IMR-90 (cell line): Measurements from ENCODE around the gene ARMC8. TPM values are rescaled to one million over a fixed set of nuclear protein-coding genes. Genes with fewer than 3 reads are reported as not detected.

ENCODE experiments used
- ATAC-seq: fragments of 200-7000 bp; cut with Tn5 transposase; 2 replicates; pipeline ENCODE4 v1.9.1; 2020; ENCODE audit warnings: low read depth, mild to moderate bottlenecking, moderate library complexity
- BruUV-seq: library from RNA; stranded (reverse); fragments of 400-500 nt; replicated peaks from 2 replicates; lab custom pipeline; 2021; lab: Mats Ljungman, UMichigan
- CTCF ChIA-PET: fragments of 300-600 bp; formaldehyde crosslinking; extraction: SDS; loops from one replicate; lab custom pipeline; 2021; ENCODE audit warnings: antibody characterized with exemption; lab: Yijun Ruan, JAX
- POLR2A ChIA-PET: fragments of 300-600 bp; sonication (Branson Sonifier 250); formaldehyde crosslinking; loops from one replicate; lab custom pipeline; 2022; ENCODE audit warnings: antibody characterized with exemption; ENCODE audit not compliant: unreplicated experiment; lab: Charles Lee
- DNase-seq: peaks from one replicate; pipeline ENCODE4 v3.0.0; 2013
- H2AFZ ChIP-seq: replicated peaks from 2 replicates; pipeline ENCODE3; 2013; ENCODE audit warnings: low read length, mild to moderate bottlenecking; ENCODE audit not compliant: poor library complexity
- H2AK5ac ChIP-seq: 2 replicates; pipeline ENCODE4 v1.6.1; 2013; ENCODE audit warnings: low read depth, low read length, inconsistent platforms
- H2AK9ac ChIP-seq: replicated peaks from 2 replicates; pipeline ENCODE3; 2013; ENCODE audit warnings: mild to moderate bottlenecking, low read depth, low read length, moderate library complexity; ENCODE audit not compliant: poor library complexity
- H2BK120ac ChIP-seq: 2 replicates; pipeline ENCODE4 v1.6.1; 2013; ENCODE audit warnings: low read depth, low read length, inconsistent platforms
- H2BK15ac ChIP-seq: 3 replicates; pipeline ENCODE4 v1.6.1; 2013; ENCODE audit warnings: low read depth, low read length, inconsistent platforms
- H2BK20ac ChIP-seq: 2 replicates; pipeline ENCODE4 v1.6.1; 2013; ENCODE audit warnings: low read depth, mild to moderate bottlenecking, inconsistent platforms, low read length, moderate library complexity
- H2BK5ac ChIP-seq: 2 replicates; pipeline ENCODE4 v1.6.1; 2013; ENCODE audit warnings: mild to moderate bottlenecking, low read depth, low read length, inconsistent platforms; ENCODE audit not compliant: poor library complexity, severe bottlenecking
- H3K14ac ChIP-seq: replicated peaks from 2 replicates; pipeline ENCODE4 v1.6.1; 2013; ENCODE audit warnings: low read depth, low read length, inconsistent platforms
- H3K18ac ChIP-seq: 2 replicates; pipeline ENCODE4 v1.6.1; 2013; ENCODE audit warnings: low read depth, low read length, control low read depth
- H3K23ac ChIP-seq: 2 replicates; pipeline ENCODE4 v1.6.1; 2013; ENCODE audit warnings: low read depth, low read length, inconsistent platforms
- H3K27ac ChIP-seq: 2 replicates; pipeline ENCODE4 v1.5.1; 2013; ENCODE audit warnings: mild to moderate bottlenecking, control low read depth, low read length; ENCODE audit not compliant: insufficient read depth
- H3K27me3 ChIP-seq: 2 replicates; pipeline ENCODE4 v1.6.1; 2013; ENCODE audit warnings: low read length; ENCODE audit not compliant: control insufficient read depth, insufficient read depth
- H3K36me3 ChIP-seq: 2 replicates; pipeline ENCODE4 v1.6.1; 2013; ENCODE audit warnings: low read length, mixed read lengths; ENCODE audit not compliant: control insufficient read depth, insufficient read depth
- H3K4ac ChIP-seq: 2 replicates; pipeline ENCODE4 v1.6.1; 2013; ENCODE audit warnings: low read depth, low read length, inconsistent platforms
- H3K4me1 ChIP-seq: 2 replicates; pipeline ENCODE4 v1.6.1; 2013; ENCODE audit warnings: low read length, mixed read lengths; ENCODE audit not compliant: control insufficient read depth, insufficient read depth
- H3K4me2 ChIP-seq: 2 replicates; pipeline ENCODE4 v1.6.1; 2013; ENCODE audit warnings: low read depth, mild to moderate bottlenecking, control low read depth, low read length, moderate library complexity
- H3K4me3 ChIP-seq: 2 replicates; pipeline ENCODE4 v1.5.1; 2013; ENCODE audit warnings: low read depth, mild to moderate bottlenecking, control low read depth, low read length, moderate library complexity; ENCODE audit not compliant: insufficient read depth
- H3K56ac ChIP-seq: 2 replicates; pipeline ENCODE4 v1.6.1; 2013; ENCODE audit warnings: low read length, inconsistent platforms; ENCODE audit not compliant: insufficient read depth; ENCODE audit errors: extremely low read depth
- H3K79me1 ChIP-seq, 2 experiments: 2 replicates each; pipeline ENCODE4 v1.6.1; 2013; ENCODE audit warnings: low read length in 2 of 2, inconsistent platforms in 1 of 2, low read depth in 1 of 2
- H3K9ac ChIP-seq: 2 replicates; pipeline ENCODE4 v1.6.1; 2013; ENCODE audit warnings: low read depth, low read length, control low read depth
- H3K9me1 ChIP-seq: 2 replicates; pipeline ENCODE4 v1.6.1; 2013; ENCODE audit warnings: low read length, inconsistent platforms; ENCODE audit not compliant: insufficient read depth
- H3K9me3 ChIP-seq: 2 replicates; pipeline ENCODE4 v1.6.1; 2013; ENCODE audit warnings: low read length; ENCODE audit not compliant: control insufficient read depth, insufficient read depth
- H4K20me1 ChIP-seq: 2 replicates; pipeline ENCODE4 v1.6.1; 2013; ENCODE audit warnings: low read length, inconsistent platforms; ENCODE audit not compliant: insufficient read depth
- H4K5ac ChIP-seq: 2 replicates; pipeline ENCODE4 v1.6.1; 2013; ENCODE audit warnings: mild to moderate bottlenecking, low read depth, low read length, control low read depth
- H4K8ac ChIP-seq, 2 experiments: 2 replicates each; pipeline ENCODE4 v1.6.1; 2013; ENCODE audit warnings: low read depth in 2 of 2, low read length in 2 of 2, control low read depth in 1 of 2, inconsistent platforms in 1 of 2
- H4K91ac ChIP-seq: 2 replicates; pipeline ENCODE4 v1.6.1; 2013; ENCODE audit warnings: low read depth, low read length, inconsistent platforms; ENCODE audit not compliant: insufficient read depth
- CEBPB ChIP-seq: IDR thresholded peaks from 2 replicates; pipeline ENCODE4 v1.6.1; 2012; ENCODE audit warnings: low read depth, low read length, improper control_type of control experiment
- MAZ ChIP-seq: IDR thresholded peaks from 2 replicates; pipeline ENCODE4 v1.6.1; 2012; ENCODE audit warnings: low read depth, mild to moderate bottlenecking, low read length, improper control_type of control experiment, moderate library complexity, borderline replicate concordance
- POLR2A ChIP-seq: IDR thresholded peaks from 2 replicates; pipeline ENCODE4 v1.6.1; 2012; ENCODE audit warnings: mild to moderate bottlenecking, low read depth, low read length
- WGBS, 2 experiments: methylation state at CpG; one replicate each; pipeline versions ENCODE4 v1.1.5 to v1.1.7; 2013; ENCODE audit warnings: missing lambda C conversion rate in 2 of 2; ENCODE audit not compliant: insufficient read length in 1 of 2; ENCODE audit errors: extremely low coverage in 2 of 2; 5-methylcytosine and 5-hydroxymethylcytosine counted together
- dilution Hi-C: fragments of 300-500 bp; cut with HindIII; formaldehyde crosslinking; loops from one replicate; pipeline ENCODE4 v1.14.3; 2018; ENCODE audit warnings: low sequenced_read_pairs; ENCODE audit not compliant: unreplicated experiment
- in situ Hi-C: fragments of 300-500 bp; cut with MboI; formaldehyde crosslinking; loops from 3 replicates; pipeline ENCODE4 v1.14.3; 2019; ENCODE audit warnings: low sequenced_read_pairs, inconsistent platforms, mixed read lengths
- intact Hi-C: fragments of 100-400 bp; cut with micrococcal nuclease; formaldehyde crosslinking; loops from 2 replicates; pipeline ENCODE4 v1.10.0; 2022
- polyA plus RNA-seq, 3 experiments: library from polyadenylated mRNA; depleted of rRNA; stranded (reverse); fragments of >200 nt; gene quantifications; 2 replicates each; pipeline ENCODE4 v1.2.3, GENCODE V29; 2012; ENCODE audit warnings: low replicate concordance in 1 of 3
- total RNA-seq: library from RNA; depleted of rRNA; stranded (reverse); fragments of >200 nt; gene quantifications from 2 replicates; pipeline ENCODE4 v1.2.3, GENCODE V29; 2012

ARMC8 gene
- total and polyA plus RNA-seq, 2 of the 4 experiments (the other 2 are of a cell fraction), result 39.1 to 75.1 TPM

GRCh38 chr3:138284079-138284478 lies 97.0 kb downstream of the ARMC8 start:
- DNase-seq, result no peak
- Histone ChIP-seq H2BK120ac (no peak overlapping the region), H3K27me3 (no peaks in the 10 kb centered on the region), H4K20me1 (no peaks in the 10 kb centered on the region), H2AFZ (no peak overlapping the region), H4K8ac (no peak overlapping the region), H2AK5ac (no peak overlapping the region), H2BK20ac (no peak overlapping the region), H3K4me3 (no peak overlapping the region), H3K4ac (no peak overlapping the region), H2BK5ac (no peak overlapping the region), H3K79me1 (no peaks in the 10 kb centered on the region), H3K36me3 (peaks cover 20% of the 10 kb centered on the region), H3K9ac (no peak overlapping the region), H3K4me2 (no peak overlapping the region), H4K5ac (no peak overlapping the region), H3K14ac (no peak overlapping the region), H3K4me1 (no peaks in the 10 kb centered on the region), H3K18ac (no peak overlapping the region), H4K91ac (no peak overlapping the region), H3K9me1 (peaks cover under 1% of the 10 kb centered on the region; the same call in 1 of the 2 replicates), H3K27ac (no peak overlapping the region), H3K23ac (no peak overlapping the region), H3K9me3 (no peaks in the 10 kb centered on the region), H3K56ac (no peak overlapping the region), H2BK15ac (no peak overlapping the region), H2AK9ac (no peak overlapping the region)
- intact Hi-C loops, result no loop called here
- ChIA-PET POLR2A (no interaction called here), CTCF (no interaction called here)
- no TSS peak for BruUV-seq
- TF ChIP-seq POLR2A (no peak), MAZ (no peak), CEBPB (no peak)
- dilution Hi-C loops, result no loop called here
- WGBS, 2 experiments, result 80% methylated on average over 1 of the region's 1 CpG; no CpG with 5 or more reads in 1 of the 2 experiments
- ATAC-seq, result no peak
- in situ Hi-C loops, result no loop called here
